DMS 273 (cell line): ENCODE results near the gene NPFFR1.
"Not testable (repeated sequence)": the region's sequence is repeated elsewhere in the genome, so short reads cannot be mapped to it uniquely, and the experiment has no call there.

ENCODE experiments used
- DNase-seq: peaks from one replicate; lab custom pipeline; 2025; ENCODE audit not compliant: unreplicated experiment; lab: John Stamatoyannopoulos, UW

NPFFR1 gene

GRCh38 chr10:70228491-70228890 lies 55.3 kb downstream of the NPFFR1 start:
- DNase-seq: no peak

GRCh38 chr10:70227548-70228320 lies 56.1 kb downstream of the NPFFR1 start:
- no peak for DNase-seq

- no peak for DNase-seq
Observed at GRCh38 chr10:70223728-70224127, 60.1 kb downstream of the NPFFR1 start.

- not testable (repeated sequence) for DNase-seq
Observed at GRCh38 chr10:70222811-70223447, 60.9 kb downstream of the NPFFR1 start.

- no peak for DNase-seq
Observed at GRCh38 chr10:70222340-70222794, 61.4 kb downstream of the NPFFR1 start.

GRCh38 chr10:70221030-70221429 lies 62.8 kb downstream of the NPFFR1 start:
- no peak for DNase-seq

GRCh38 chr10:70212879-70213278 lies 70.9 kb downstream of the NPFFR1 start:
- no peak for DNase-seq

- no peak for DNase-seq
Observed at GRCh38 chr10:70212277-70212676, 71.5 kb downstream of the NPFFR1 start.

GRCh38 chr10:70206762-70207161 lies 77.0 kb downstream of the NPFFR1 start:
- DNase-seq: no peak

GRCh38 chr10:70201105-70201504 lies 82.7 kb downstream of the NPFFR1 start:
- no peak for DNase-seq

- DNase-seq: no peak
Observed at GRCh38 chr10:70198696-70199466, 84.9 kb downstream of the NPFFR1 start.
